ENCODE data around the gene FOXP1.

DNA sequence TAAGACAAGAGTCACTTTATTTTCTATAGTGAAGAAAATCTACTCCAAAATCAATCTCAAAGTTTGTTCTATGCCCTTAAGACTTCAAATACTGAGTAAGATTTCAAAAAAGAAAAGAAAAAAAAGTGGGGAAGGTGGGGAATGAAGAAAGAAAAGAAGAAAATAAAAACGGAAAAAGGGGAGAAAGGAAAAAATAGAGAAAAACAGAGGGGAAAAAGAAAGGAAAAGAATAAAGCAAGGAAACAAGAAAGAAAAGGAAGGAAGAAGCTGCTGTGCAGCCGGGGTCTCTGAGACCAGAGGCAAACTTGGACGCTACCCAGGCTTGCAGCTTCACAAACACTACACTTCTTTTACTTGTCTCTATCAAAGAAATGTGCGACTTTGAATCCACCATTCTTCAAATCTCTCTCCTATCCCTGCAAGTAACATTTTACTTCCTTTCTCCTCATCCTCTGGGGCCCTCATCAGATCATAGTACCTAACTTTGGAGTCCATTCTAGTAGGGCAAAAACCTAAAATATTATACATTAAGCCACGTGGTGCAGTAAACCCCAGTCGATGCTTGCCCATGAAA is 279.8 kb downstream of the FOXP1 start:
- TF ChIP-seq, protein P1, sequence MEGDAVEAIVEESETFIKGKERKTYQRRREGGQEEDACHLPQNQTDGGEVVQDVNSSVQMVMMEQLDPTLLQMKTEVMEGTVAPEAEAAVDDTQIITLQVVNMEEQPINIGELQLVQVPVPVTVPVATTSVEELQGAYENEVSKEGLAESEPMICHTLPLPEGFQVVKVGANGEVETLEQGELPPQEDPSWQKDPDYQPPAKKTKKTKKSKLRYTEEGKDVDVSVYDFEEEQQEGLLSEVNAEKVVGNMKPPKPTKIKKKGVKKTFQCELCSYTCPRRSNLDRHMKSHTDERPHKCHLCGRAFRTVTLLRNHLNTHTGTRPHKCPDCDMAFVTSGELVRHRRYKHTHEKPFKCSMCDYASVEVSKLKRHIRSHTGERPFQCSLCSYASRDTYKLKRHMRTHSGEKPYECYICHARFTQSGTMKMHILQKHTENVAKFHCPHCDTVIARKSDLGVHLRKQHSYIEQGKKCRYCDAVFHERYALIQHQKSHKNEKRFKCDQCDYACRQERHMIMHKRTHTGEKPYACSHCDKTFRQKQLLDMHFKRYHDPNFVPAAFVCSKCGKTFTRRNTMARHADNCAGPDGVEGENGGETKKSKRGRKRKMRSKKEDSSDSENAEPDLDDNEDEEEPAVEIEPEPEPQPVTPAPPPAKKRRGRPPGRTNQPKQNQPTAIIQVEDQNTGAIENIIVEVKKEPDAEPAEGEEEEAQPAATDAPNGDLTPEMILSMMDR (IDR thresholded peaks at IDR 0.05; ENCODE audit: low read depth, low read length) = no peak
- TF ChIP-seq EZH2phosphoT487 (IDR thresholded peaks at IDR 0.05; ENCODE audit: low read depth) = no peak

Data from OCI-LY3 (cell line).